Neural cell (in vitro differentiated cells): ENCODE results near the gene LRRC63. TPM values are rescaled to one million over a fixed set of nuclear protein-coding genes. Genes with fewer than 3 reads are reported as not detected.

Experiments used
- H2AFZ ChIP-seq: fragments of 200-600, 300-800 bp; sonication (generic), shearing (Covaris generic); 2 replicates; pipeline ENCODE4 v1.6.0; 2014; ENCODE audit warnings: low read depth, mild to moderate bottlenecking, antibody characterized with exemption, low read length, moderate library complexity
- H3F3A ChIP-seq: fragments of 200-600 bp; shearing (Covaris generic); 2 replicates; pipeline ENCODE4 v1.6.1; 2016; ENCODE audit warnings: mild to moderate bottlenecking, moderate library complexity, mixed read lengths, antibody characterized with exemption, low read length; ENCODE audit not compliant: insufficient read depth, poor library complexity, severe bottlenecking
- H3K27ac ChIP-seq: fragments of 200-600, 300-800 bp; sonication (generic), shearing (Covaris generic); 2 replicates; pipeline ENCODE4 v1.5.1; 2014; ENCODE audit warnings: mild to moderate bottlenecking, low read length, moderate library complexity
- H3K27me3 ChIP-seq: fragments of 300-800, 200-600 bp; sonication (generic), shearing (Covaris generic); 2 replicates; pipeline ENCODE4 v1.6.0; 2014; ENCODE audit warnings: mild to moderate bottlenecking, low read depth, low read length, moderate library complexity; ENCODE audit not compliant: insufficient read depth
- H3K36me3 ChIP-seq: fragments of 300-800, 200-600 bp; sonication (generic), shearing (Covaris generic); 2 replicates; pipeline ENCODE4 v1.5.1; 2014; ENCODE audit warnings: mild to moderate bottlenecking, antibody characterized with exemption, low read length, moderate library complexity; ENCODE audit not compliant: insufficient read depth
- H3K4me2 ChIP-seq: fragments of 300-800, 200-600 bp; sonication (generic), shearing (Covaris generic); 2 replicates; pipeline ENCODE4 v1.6.0; 2014; ENCODE audit warnings: mild to moderate bottlenecking, low read length
- H3K4me3 ChIP-seq: fragments of 300-800, 200-600 bp; sonication (generic), shearing (Covaris generic); 2 replicates; pipeline ENCODE4 v1.5.1; 2014; ENCODE audit warnings: mild to moderate bottlenecking, low read length, moderate library complexity
- H3K79me2 ChIP-seq: fragments of 200-600 bp; shearing (Covaris generic); replicated peaks from 2 replicates; pipeline ENCODE4 v1.6.0; 2014; ENCODE audit warnings: mild to moderate bottlenecking, low read length, moderate library complexity; ENCODE audit not compliant: insufficient read depth
- H3K9ac ChIP-seq: fragments of 300-800, 200-600 bp; sonication (generic), shearing (Covaris generic); 2 replicates; pipeline ENCODE4 v1.6.1; 2016; ENCODE audit warnings: mild to moderate bottlenecking, low read length, mixed read lengths
- H3K9me2 ChIP-seq: fragments of 200-600 bp; shearing (Covaris generic); 2 replicates; pipeline ENCODE4 v1.6.1; 2016; ENCODE audit warnings: mild to moderate bottlenecking, low read length, mixed read lengths; ENCODE audit not compliant: insufficient read depth
- H3K9me3 ChIP-seq: fragments of 200-600, 300-800 bp; sonication (generic), shearing (Covaris generic); 2 replicates; pipeline ENCODE4 v1.6.1; 2016; ENCODE audit warnings: mild to moderate bottlenecking, mixed run types, low read length, moderate library complexity, mixed read lengths
- H4K20me1 ChIP-seq: fragments of 200-600 bp; shearing (Covaris generic); 2 replicates; pipeline ENCODE4 v1.6.1; 2016; ENCODE audit warnings: mild to moderate bottlenecking, mixed run types; ENCODE audit not compliant: insufficient read depth
- EP300 ChIP-seq: fragments of 450-650 bp; conservative IDR thresholded peaks from 2 replicates; pipeline ENCODE4 v1.6.1; 2014; ENCODE audit warnings: antibody characterized with exemption, mild to moderate bottlenecking, moderate library complexity; ENCODE audit not compliant: poor library complexity, severe bottlenecking
- EZH2 ChIP-seq: fragments of 200-600, 300-800 bp; shearing (Covaris generic), sonication (generic); IDR thresholded peaks from 2 replicates; pipeline ENCODE4 v1.6.1; 2014; ENCODE audit warnings: antibody characterized with exemption, low read length, borderline replicate concordance, mild to moderate bottlenecking; ENCODE audit not compliant: insufficient read depth, poor library complexity, severe bottlenecking
- MXI1 ChIP-seq: fragments of 450-650 bp; conservative IDR thresholded peaks from 2 replicates; pipeline ENCODE4 v1.6.1; 2014; ENCODE audit warnings: antibody characterized with exemption, mild to moderate bottlenecking; ENCODE audit not compliant: poor library complexity, severe bottlenecking
- POLR2AphosphoS5 ChIP-seq: IDR thresholded peaks from 2 replicates; pipeline ENCODE4 v1.6.1; 2012
- RAD21 ChIP-seq: fragments of 450-650 bp; conservative IDR thresholded peaks from 2 replicates; pipeline ENCODE4 v1.6.1; 2014; ENCODE audit warnings: antibody characterized with exemption, mild to moderate bottlenecking, moderate library complexity
- SMC3 ChIP-seq: fragments of 450-650 bp; conservative IDR thresholded peaks from 2 replicates; pipeline ENCODE4 v1.6.1; 2014; ENCODE audit warnings: antibody characterized with exemption, mild to moderate bottlenecking, moderate library complexity; ENCODE audit not compliant: poor library complexity
- TAF1 ChIP-seq: IDR thresholded peaks from 2 replicates; pipeline ENCODE4 v1.6.1; 2012; ENCODE audit warnings: low read depth
- polyA plus RNA-seq: library from polyadenylated mRNA; depleted of rRNA; stranded (reverse); fragments of >200 nt; gene quantifications from 2 replicates; pipeline ENCODE4 v1.2.3, GENCODE V29; 2014
- TF ChIP-seq, protein P1 (sequence below): fragments of 450-650 bp; IDR thresholded peaks from 2 replicates; pipeline ENCODE4 v1.5.1; 2014; ENCODE audit warnings: antibody characterized with exemption, mild to moderate bottlenecking, moderate library complexity; ENCODE audit not compliant: poor library complexity, severe bottlenecking
- TF ChIP-seq, protein P2 (sequence below): IDR thresholded peaks from 2 replicates; pipeline ENCODE4 v1.6.1; 2012; ENCODE audit warnings: borderline replicate concordance

Gene LRRC63
- polyA plus RNA-seq, 1 donor from 2014 or later = not detected

DNA sequence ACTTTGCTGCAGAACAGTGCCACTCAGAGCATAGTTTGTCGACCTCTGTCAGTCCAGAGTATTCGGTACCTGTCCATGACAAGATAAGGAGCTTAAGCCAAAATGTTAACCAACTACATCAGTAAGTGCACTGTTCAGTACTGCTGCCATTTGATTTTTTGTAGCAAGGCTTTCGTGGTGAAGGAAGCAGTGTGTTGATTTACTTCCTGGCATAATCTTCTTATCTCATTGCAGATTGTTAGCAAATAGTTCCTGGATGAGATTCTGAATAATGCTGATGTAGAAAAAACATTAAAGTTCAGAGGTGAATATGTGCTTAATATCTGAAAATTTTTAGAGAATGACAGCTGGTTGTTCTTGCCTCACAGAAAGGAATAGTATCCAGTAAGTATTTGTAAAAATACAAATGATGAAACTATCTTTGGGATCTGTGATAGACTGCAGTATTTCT is 85.7 kb downstream of the LRRC63 start:
- H3K4me2 ChIP-seq = no peak overlapping the region
- H3F3A ChIP-seq = no peaks in the 10 kb centered on the region
- no peaks in the 10 kb centered on the region for H3K9me2 ChIP-seq
- H3K27me3 ChIP-seq = no peaks in the 10 kb centered on the region
- no peaks in the 10 kb centered on the region for H3K36me3 ChIP-seq
- no peak overlapping the region for H3K9ac ChIP-seq
- H3K9me3 ChIP-seq = no peaks in the 10 kb centered on the region
- H4K20me1 ChIP-seq = no peaks in the 10 kb centered on the region
- TF ChIP-seq RAD21 = no peak
- TF ChIP-seq MXI1 = no peak
- no peak for TF ChIP-seq POLR2AphosphoS5
- no peak for TF ChIP-seq TAF1
- TF ChIP-seq, protein P1, sequence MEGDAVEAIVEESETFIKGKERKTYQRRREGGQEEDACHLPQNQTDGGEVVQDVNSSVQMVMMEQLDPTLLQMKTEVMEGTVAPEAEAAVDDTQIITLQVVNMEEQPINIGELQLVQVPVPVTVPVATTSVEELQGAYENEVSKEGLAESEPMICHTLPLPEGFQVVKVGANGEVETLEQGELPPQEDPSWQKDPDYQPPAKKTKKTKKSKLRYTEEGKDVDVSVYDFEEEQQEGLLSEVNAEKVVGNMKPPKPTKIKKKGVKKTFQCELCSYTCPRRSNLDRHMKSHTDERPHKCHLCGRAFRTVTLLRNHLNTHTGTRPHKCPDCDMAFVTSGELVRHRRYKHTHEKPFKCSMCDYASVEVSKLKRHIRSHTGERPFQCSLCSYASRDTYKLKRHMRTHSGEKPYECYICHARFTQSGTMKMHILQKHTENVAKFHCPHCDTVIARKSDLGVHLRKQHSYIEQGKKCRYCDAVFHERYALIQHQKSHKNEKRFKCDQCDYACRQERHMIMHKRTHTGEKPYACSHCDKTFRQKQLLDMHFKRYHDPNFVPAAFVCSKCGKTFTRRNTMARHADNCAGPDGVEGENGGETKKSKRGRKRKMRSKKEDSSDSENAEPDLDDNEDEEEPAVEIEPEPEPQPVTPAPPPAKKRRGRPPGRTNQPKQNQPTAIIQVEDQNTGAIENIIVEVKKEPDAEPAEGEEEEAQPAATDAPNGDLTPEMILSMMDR = no peak
- no peak for TF ChIP-seq EP300
- no peak for TF ChIP-seq EZH2
- TF ChIP-seq SMC3 = no peak
- TF ChIP-seq, protein P2, sequence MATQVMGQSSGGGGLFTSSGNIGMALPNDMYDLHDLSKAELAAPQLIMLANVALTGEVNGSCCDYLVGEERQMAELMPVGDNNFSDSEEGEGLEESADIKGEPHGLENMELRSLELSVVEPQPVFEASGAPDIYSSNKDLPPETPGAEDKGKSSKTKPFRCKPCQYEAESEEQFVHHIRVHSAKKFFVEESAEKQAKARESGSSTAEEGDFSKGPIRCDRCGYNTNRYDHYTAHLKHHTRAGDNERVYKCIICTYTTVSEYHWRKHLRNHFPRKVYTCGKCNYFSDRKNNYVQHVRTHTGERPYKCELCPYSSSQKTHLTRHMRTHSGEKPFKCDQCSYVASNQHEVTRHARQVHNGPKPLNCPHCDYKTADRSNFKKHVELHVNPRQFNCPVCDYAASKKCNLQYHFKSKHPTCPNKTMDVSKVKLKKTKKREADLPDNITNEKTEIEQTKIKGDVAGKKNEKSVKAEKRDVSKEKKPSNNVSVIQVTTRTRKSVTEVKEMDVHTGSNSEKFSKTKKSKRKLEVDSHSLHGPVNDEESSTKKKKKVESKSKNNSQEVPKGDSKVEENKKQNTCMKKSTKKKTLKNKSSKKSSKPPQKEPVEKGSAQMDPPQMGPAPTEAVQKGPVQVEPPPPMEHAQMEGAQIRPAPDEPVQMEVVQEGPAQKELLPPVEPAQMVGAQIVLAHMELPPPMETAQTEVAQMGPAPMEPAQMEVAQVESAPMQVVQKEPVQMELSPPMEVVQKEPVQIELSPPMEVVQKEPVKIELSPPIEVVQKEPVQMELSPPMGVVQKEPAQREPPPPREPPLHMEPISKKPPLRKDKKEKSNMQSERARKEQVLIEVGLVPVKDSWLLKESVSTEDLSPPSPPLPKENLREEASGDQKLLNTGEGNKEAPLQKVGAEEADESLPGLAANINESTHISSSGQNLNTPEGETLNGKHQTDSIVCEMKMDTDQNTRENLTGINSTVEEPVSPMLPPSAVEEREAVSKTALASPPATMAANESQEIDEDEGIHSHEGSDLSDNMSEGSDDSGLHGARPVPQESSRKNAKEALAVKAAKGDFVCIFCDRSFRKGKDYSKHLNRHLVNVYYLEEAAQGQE = no peak
- H3K4me3 ChIP-seq = no peak overlapping the region
- H2AFZ ChIP-seq = no peak overlapping the region
- no peaks in the 10 kb centered on the region for H3K79me2 ChIP-seq
- no peak overlapping the region for H3K27ac ChIP-seq

DNA sequence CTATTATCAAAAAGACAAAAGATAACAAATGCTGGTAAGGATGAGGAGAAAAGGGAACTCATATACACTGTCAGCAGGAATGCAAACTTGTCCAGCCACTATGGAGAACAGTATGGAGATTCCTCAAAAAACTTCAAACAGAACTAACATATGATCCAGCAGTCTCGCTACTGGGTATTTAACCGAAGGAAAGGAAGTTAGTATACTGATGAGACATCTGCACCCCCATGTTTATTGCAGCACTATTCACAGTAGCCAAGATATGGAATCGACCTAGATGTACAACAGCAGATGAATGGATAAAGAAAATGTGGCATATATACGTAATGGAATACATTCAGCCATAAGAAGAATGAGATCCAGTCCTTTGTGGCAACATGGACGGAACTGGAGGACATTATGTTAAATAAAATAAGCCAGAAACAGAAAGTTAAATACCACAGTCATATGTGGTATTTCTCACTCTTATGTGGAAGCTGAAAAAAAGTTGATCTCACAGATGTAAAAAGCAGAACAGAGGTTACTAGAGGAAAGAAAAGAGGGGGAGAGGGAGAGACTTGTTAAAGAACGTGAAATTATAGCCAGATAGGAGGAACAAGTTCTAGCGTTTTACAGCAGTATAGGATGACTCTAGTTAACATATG is 92.1 kb downstream of the LRRC63 start:
- no peaks in the 10 kb centered on the region for H3K9me3 ChIP-seq
- H3K79me2 ChIP-seq = no peaks in the 10 kb centered on the region
- no peak overlapping the region for H3K4me2 ChIP-seq
- H3K27me3 ChIP-seq = no peaks in the 10 kb centered on the region
- TF ChIP-seq, protein P1 = no peak
- TF ChIP-seq SMC3 = no peak
- TF ChIP-seq EZH2 = no peak
- TF ChIP-seq, protein P2 = no peak
- TF ChIP-seq POLR2AphosphoS5 = no peak
- no peak for TF ChIP-seq RAD21
- TF ChIP-seq EP300 = no peak
- H4K20me1 ChIP-seq = no peaks in the 10 kb centered on the region
- H3K9me2 ChIP-seq = no peaks in the 10 kb centered on the region
- H3F3A ChIP-seq = no peaks in the 10 kb centered on the region
- H3K27ac ChIP-seq = no peak overlapping the region
- no peak overlapping the region for H3K4me3 ChIP-seq
- no peak overlapping the region for H2AFZ ChIP-seq
- no peak overlapping the region for H3K9ac ChIP-seq
- H3K36me3 ChIP-seq = no peaks in the 10 kb centered on the region
